ENCODE measurements around the gene RAD54L. TPM values are rescaled to one million over a fixed set of nuclear protein-coding genes. Genes with fewer than 3 reads are reported as not detected.

Gene RAD54L
- polyA plus RNA-seq, 1 donor from 2014 or later, result 1.1 TPM

- Histone ChIP-seq H3K27me3 (ENCODE audit: insufficient read depth, low read depth, low read length) (no peaks in the 10 kb centered on the region), H2AFZ (ENCODE audit: low read depth, low read length) (no peak overlapping the region), H3K9ac (ENCODE audit: low read length) (no peak overlapping the region), H3K36me3 (ENCODE audit: insufficient read depth, low read length) (no peaks in the 10 kb centered on the region), H3K27ac (ENCODE audit: low read length) (no peak overlapping the region), H3K9me3 (ENCODE audit: low read length) (no peaks in the 10 kb centered on the region), H3F3A (ENCODE audit: insufficient read depth, low read length, poor library complexity, severe bottlenecking) (no peaks in the 10 kb centered on the region), H3K9me2 (ENCODE audit: insufficient read depth, low read length) (no peaks in the 10 kb centered on the region), H4K20me1 (ENCODE audit: insufficient read depth) (no peaks in the 10 kb centered on the region), H3K4me3 (ENCODE audit: low read length) (no peak overlapping the region), H3K79me2 (replicated peaks; ENCODE audit: insufficient read depth, low read length) (peaks cover 54% of the 10 kb centered on the region), H3K4me2 (ENCODE audit: low read length) (no peak overlapping the region)
- TF ChIP-seq CTCF (IDR thresholded peaks at IDR 0.05; ENCODE audit: poor library complexity, severe bottlenecking) (no peak), SMC3 (conservative IDR thresholded peaks at IDR 0.05; ENCODE audit: poor library complexity) (no peak), POLR2AphosphoS5 (IDR thresholded peaks at IDR 0.05) (no peak), TAF1 (IDR thresholded peaks at IDR 0.05; ENCODE audit: low read depth) (no peak), EZH2 (IDR thresholded peaks at IDR 0.05; ENCODE audit: borderline replicate concordance, insufficient read depth, low read length, poor library complexity, severe bottlenecking) (no peak), EP300 (conservative IDR thresholded peaks at IDR 0.05; ENCODE audit: poor library complexity, severe bottlenecking) (no peak), MXI1 (conservative IDR thresholded peaks at IDR 0.05; ENCODE audit: poor library complexity, severe bottlenecking) (no peak), RAD21 (conservative IDR thresholded peaks at IDR 0.05) (no peak)
- TF ChIP-seq, protein P1, sequence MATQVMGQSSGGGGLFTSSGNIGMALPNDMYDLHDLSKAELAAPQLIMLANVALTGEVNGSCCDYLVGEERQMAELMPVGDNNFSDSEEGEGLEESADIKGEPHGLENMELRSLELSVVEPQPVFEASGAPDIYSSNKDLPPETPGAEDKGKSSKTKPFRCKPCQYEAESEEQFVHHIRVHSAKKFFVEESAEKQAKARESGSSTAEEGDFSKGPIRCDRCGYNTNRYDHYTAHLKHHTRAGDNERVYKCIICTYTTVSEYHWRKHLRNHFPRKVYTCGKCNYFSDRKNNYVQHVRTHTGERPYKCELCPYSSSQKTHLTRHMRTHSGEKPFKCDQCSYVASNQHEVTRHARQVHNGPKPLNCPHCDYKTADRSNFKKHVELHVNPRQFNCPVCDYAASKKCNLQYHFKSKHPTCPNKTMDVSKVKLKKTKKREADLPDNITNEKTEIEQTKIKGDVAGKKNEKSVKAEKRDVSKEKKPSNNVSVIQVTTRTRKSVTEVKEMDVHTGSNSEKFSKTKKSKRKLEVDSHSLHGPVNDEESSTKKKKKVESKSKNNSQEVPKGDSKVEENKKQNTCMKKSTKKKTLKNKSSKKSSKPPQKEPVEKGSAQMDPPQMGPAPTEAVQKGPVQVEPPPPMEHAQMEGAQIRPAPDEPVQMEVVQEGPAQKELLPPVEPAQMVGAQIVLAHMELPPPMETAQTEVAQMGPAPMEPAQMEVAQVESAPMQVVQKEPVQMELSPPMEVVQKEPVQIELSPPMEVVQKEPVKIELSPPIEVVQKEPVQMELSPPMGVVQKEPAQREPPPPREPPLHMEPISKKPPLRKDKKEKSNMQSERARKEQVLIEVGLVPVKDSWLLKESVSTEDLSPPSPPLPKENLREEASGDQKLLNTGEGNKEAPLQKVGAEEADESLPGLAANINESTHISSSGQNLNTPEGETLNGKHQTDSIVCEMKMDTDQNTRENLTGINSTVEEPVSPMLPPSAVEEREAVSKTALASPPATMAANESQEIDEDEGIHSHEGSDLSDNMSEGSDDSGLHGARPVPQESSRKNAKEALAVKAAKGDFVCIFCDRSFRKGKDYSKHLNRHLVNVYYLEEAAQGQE (IDR thresholded peaks at IDR 0.05; ENCODE audit: borderline replicate concordance), result no peak
Measured at GRCh38 chr1:46306159-46306530, 58.6 kb downstream of the RAD54L start.

- TF ChIP-seq, protein P1 (IDR thresholded peaks at IDR 0.05; ENCODE audit: borderline replicate concordance), result no peak
- no peak for TF ChIP-seq CTCF (IDR thresholded peaks at IDR 0.05; ENCODE audit: poor library complexity, severe bottlenecking)
- TF ChIP-seq RAD21 (conservative IDR thresholded peaks at IDR 0.05), result no peak
- TF ChIP-seq TAF1 (IDR thresholded peaks at IDR 0.05; ENCODE audit: low read depth), result no peak
- no peak for TF ChIP-seq MXI1 (conservative IDR thresholded peaks at IDR 0.05; ENCODE audit: poor library complexity, severe bottlenecking)
- no peak for TF ChIP-seq SMC3 (conservative IDR thresholded peaks at IDR 0.05; ENCODE audit: poor library complexity)
- no peak for TF ChIP-seq EP300 (conservative IDR thresholded peaks at IDR 0.05; ENCODE audit: poor library complexity, severe bottlenecking)
- no peak for TF ChIP-seq POLR2AphosphoS5 (IDR thresholded peaks at IDR 0.05)
- no peak for TF ChIP-seq EZH2 (IDR thresholded peaks at IDR 0.05; ENCODE audit: borderline replicate concordance, insufficient read depth, low read length, poor library complexity, severe bottlenecking)
- Histone ChIP-seq H3K9ac (ENCODE audit: low read length) (no peak overlapping the region), H3F3A (ENCODE audit: insufficient read depth, low read length, poor library complexity, severe bottlenecking) (no peaks in the 10 kb centered on the region), H3K9me2 (ENCODE audit: insufficient read depth, low read length) (no peaks in the 10 kb centered on the region), H4K20me1 (ENCODE audit: insufficient read depth) (no peaks in the 10 kb centered on the region), H2AFZ (ENCODE audit: low read depth, low read length) (no peak overlapping the region), H3K36me3 (ENCODE audit: insufficient read depth, low read length) (no peaks in the 10 kb centered on the region), H3K27ac (ENCODE audit: low read length) (no peak overlapping the region), H3K9me3 (ENCODE audit: low read length) (no peaks in the 10 kb centered on the region), H3K4me3 (ENCODE audit: low read length) (no peak overlapping the region), H3K79me2 (replicated peaks; ENCODE audit: insufficient read depth, low read length) (peaks cover 36% of the 10 kb centered on the region), H3K4me2 (ENCODE audit: low read length) (no peak overlapping the region), H3K27me3 (ENCODE audit: insufficient read depth, low read depth, low read length) (no peaks in the 10 kb centered on the region)
Measured at GRCh38 chr1:46309401-46310159, 62.0 kb downstream of the RAD54L start.
